H9 (cell line): ENCODE results near the gene ZFP36L1. TPM values are rescaled to one million over a fixed set of nuclear protein-coding genes. Genes with fewer than 3 reads are reported as not detected.

Experiments used
- DNase-seq: peaks from one replicate; pipeline ENCODE4 v3.0.0-alpha.2; 2017
- H2AFZ ChIP-seq: one replicate; pipeline ENCODE4 v1.6.1; 2013; ENCODE audit warnings: mild to moderate bottlenecking, low read length, control low read depth, moderate library complexity
- H2AK5ac ChIP-seq: 2 replicates; pipeline ENCODE4 v1.6.1; 2013; ENCODE audit warnings: low read length, control low read depth, mixed read lengths; ENCODE audit not compliant: insufficient read length
- H2BK120ac ChIP-seq: one replicate; pipeline ENCODE4 v1.6.1; 2013; ENCODE audit warnings: low read depth, mild to moderate bottlenecking, low read length, control low read depth, inconsistent platforms; ENCODE audit not compliant: poor library complexity, severe bottlenecking
- H2BK12ac ChIP-seq: 2 replicates; pipeline ENCODE4 v1.6.1; 2013; ENCODE audit warnings: low read length, control low read depth, mixed read lengths, low read depth; ENCODE audit not compliant: insufficient read length
- H2BK15ac ChIP-seq: 2 replicates; pipeline ENCODE4 v1.6.1; 2013; ENCODE audit warnings: low read depth, low read length, control low read depth
- H2BK20ac ChIP-seq: one replicate; pipeline ENCODE4 v1.6.1; 2013; ENCODE audit warnings: low read depth, mild to moderate bottlenecking, low read length, control low read depth, inconsistent platforms; ENCODE audit not compliant: poor library complexity, severe bottlenecking
- H2BK5ac ChIP-seq: 2 replicates; pipeline ENCODE4 v1.6.1; 2013; ENCODE audit warnings: low read length, control low read depth, mixed read lengths; ENCODE audit not compliant: insufficient read length
- H3K14ac ChIP-seq: 2 replicates; pipeline ENCODE4 v1.6.1; 2013; ENCODE audit warnings: low read length, control low read depth; ENCODE audit not compliant: insufficient read depth
- H3K18ac ChIP-seq: 2 replicates; pipeline ENCODE4 v1.6.1; 2013; ENCODE audit warnings: low read depth, mild to moderate bottlenecking, mixed read lengths, low read length, control low read depth; ENCODE audit not compliant: insufficient read length
- H3K23ac ChIP-seq: 2 replicates; pipeline ENCODE4 v1.6.1; 2013; ENCODE audit warnings: low read length, control low read depth, mixed read lengths, low read depth; ENCODE audit not compliant: insufficient read length
- H3K23me2 ChIP-seq: 2 replicates; pipeline ENCODE4 v1.6.1; 2013; ENCODE audit warnings: low read depth, mild to moderate bottlenecking, mixed read lengths, low read length, control low read depth; ENCODE audit not compliant: insufficient read length, poor library complexity, severe bottlenecking
- H3K27ac ChIP-seq: 2 replicates; pipeline ENCODE4 v1.5.1; 2013; ENCODE audit warnings: low read length, control low read depth, mixed read lengths, low read depth; ENCODE audit not compliant: insufficient read length
- H3K27me3 ChIP-seq: 2 replicates; pipeline ENCODE4 v1.6.1; 2013; ENCODE audit warnings: low read length, control low read depth, inconsistent platforms; ENCODE audit not compliant: insufficient read depth
- H3K4ac ChIP-seq: 2 replicates; pipeline ENCODE4 v1.6.1; 2013; ENCODE audit warnings: low read depth, mild to moderate bottlenecking, control low read depth, inconsistent platforms, low read length, moderate library complexity
- H3K4me1 ChIP-seq: 2 replicates; pipeline ENCODE4 v1.6.1; 2013; ENCODE audit warnings: low read length, control low read depth, inconsistent platforms; ENCODE audit not compliant: insufficient read depth
- H3K4me2 ChIP-seq: 2 replicates; pipeline ENCODE4 v1.6.1; 2013; ENCODE audit warnings: low read length, control low read depth, mixed read lengths; ENCODE audit not compliant: insufficient read length, insufficient read depth
- H3K56ac ChIP-seq: 2 replicates; pipeline ENCODE4 v1.6.1; 2013; ENCODE audit warnings: low read depth, mild to moderate bottlenecking, mixed read lengths, low read length, control low read depth; ENCODE audit not compliant: insufficient read length
- H3K79me1 ChIP-seq: 2 replicates; pipeline ENCODE4 v1.6.1; 2013; ENCODE audit warnings: low read depth, mild to moderate bottlenecking, moderate library complexity, low read length, control low read depth, inconsistent platforms; ENCODE audit not compliant: insufficient read depth, poor library complexity, severe bottlenecking
- H3K79me2 ChIP-seq: 2 replicates; pipeline ENCODE4 v1.6.1; 2013; ENCODE audit warnings: low read length, control low read depth, inconsistent platforms; ENCODE audit not compliant: insufficient read depth
- H3K9ac ChIP-seq: 2 replicates; pipeline ENCODE4 v1.6.1; 2013; ENCODE audit warnings: low read length, control low read depth, mixed read lengths; ENCODE audit not compliant: insufficient read length; ENCODE audit errors: extremely low read depth
- H3K9me3 ChIP-seq: one replicate; pipeline ENCODE4 v1.6.1; 2013; ENCODE audit warnings: low read depth, low read length, inconsistent platforms; ENCODE audit not compliant: control insufficient read depth
- H3T11ph ChIP-seq: one replicate; pipeline ENCODE4 v1.6.1; 2013; ENCODE audit warnings: mild to moderate bottlenecking, low read length, control low read depth, inconsistent platforms
- H4K20me1 ChIP-seq: one replicate; pipeline ENCODE4 v1.6.1; 2013; ENCODE audit not compliant: control insufficient read depth, insufficient read length, insufficient read depth
- H4K5ac ChIP-seq: 2 replicates; pipeline ENCODE4 v1.6.1; 2013; ENCODE audit warnings: low read depth, mild to moderate bottlenecking, mixed read lengths, low read length, control low read depth; ENCODE audit not compliant: insufficient read length
- H4K8ac ChIP-seq: replicated peaks from 2 replicates; pipeline ENCODE4 v1.6.1; 2013; ENCODE audit warnings: low read length, control low read depth, mixed read lengths, low read depth; ENCODE audit not compliant: insufficient read length
- H4K91ac ChIP-seq: 2 replicates; pipeline ENCODE4 v1.6.1; 2013; ENCODE audit warnings: low read depth, mild to moderate bottlenecking, moderate library complexity, mixed read lengths, low read length, control low read depth; ENCODE audit not compliant: insufficient read length
- H3K27ac Mint-ChIP-seq, 3 experiments: 2 replicates in 2 of 3; 3 replicates in 1 of 3; pipeline ENCODE4 v1.8.0; 2020 to 2021; ENCODE audit warnings: mixed read lengths in 3 of 3, mild to moderate bottlenecking in 1 of 3, moderate library complexity in 1 of 3
- H3K27me3 Mint-ChIP-seq: 2 replicates; pipeline ENCODE4 v1.8.0; 2021; ENCODE audit warnings: low read depth, mild to moderate bottlenecking, moderate library complexity, mixed read lengths
- H3K36me3 Mint-ChIP-seq, 3 experiments: 2 replicates in 2 of 3; 3 replicates in 1 of 3; pipeline ENCODE4 v1.8.0; 2020 to 2021; ENCODE audit warnings: low read depth in 3 of 3, mixed read lengths in 3 of 3; ENCODE audit not compliant: insufficient read depth in 1 of 3
- H3K4me1 Mint-ChIP-seq, 2 experiments: 2 replicates each; pipeline ENCODE4 v1.8.0; 2020; ENCODE audit warnings: mixed read lengths in 2 of 2
- H3K4me3 Mint-ChIP-seq, 2 experiments: 2 replicates in 1 of 2; 3 replicates in 1 of 2; pipeline ENCODE4 v1.8.0; 2020 to 2021; ENCODE audit warnings: mild to moderate bottlenecking in 2 of 2, mixed read lengths in 2 of 2, moderate library complexity in 1 of 2
- H3K9me3 Mint-ChIP-seq, 2 experiments: 2 replicates in 1 of 2; 3 replicates in 1 of 2; pipeline ENCODE4 v1.8.0; 2020; ENCODE audit warnings: mild to moderate bottlenecking in 2 of 2, mixed read lengths in 2 of 2, moderate library complexity in 1 of 2
- CTCF ChIP-seq: fragments of 200-600 bp; sonication (generic); conservative IDR thresholded peaks from 3 replicates; pipeline ENCODE4 v1.8.0; 2021; ENCODE audit warnings: antibody characterized with exemption, mild to moderate bottlenecking
- WGBS: extraction: QIAGEN DNeasy Blood & Tissue Kit; methylation state at CpG from one replicate; pipeline ENCODE4 v1.1.7; 2013; ENCODE audit warnings: missing lambda C conversion rate, low lambda C conversion rate, mixed read lengths; ENCODE audit not compliant: insufficient read length; ENCODE audit errors: extremely low coverage; 5-methylcytosine and 5-hydroxymethylcytosine counted together
- total RNA-seq: library from RNA; stranded (reverse); gene quantifications from 2 replicates; pipeline ENCODE4 v1.2.1, GENCODE V29; 2021

Gene ZFP36L1
- total RNA-seq, 1 experiment from 2014 or later, result 109 TPM

DNA sequence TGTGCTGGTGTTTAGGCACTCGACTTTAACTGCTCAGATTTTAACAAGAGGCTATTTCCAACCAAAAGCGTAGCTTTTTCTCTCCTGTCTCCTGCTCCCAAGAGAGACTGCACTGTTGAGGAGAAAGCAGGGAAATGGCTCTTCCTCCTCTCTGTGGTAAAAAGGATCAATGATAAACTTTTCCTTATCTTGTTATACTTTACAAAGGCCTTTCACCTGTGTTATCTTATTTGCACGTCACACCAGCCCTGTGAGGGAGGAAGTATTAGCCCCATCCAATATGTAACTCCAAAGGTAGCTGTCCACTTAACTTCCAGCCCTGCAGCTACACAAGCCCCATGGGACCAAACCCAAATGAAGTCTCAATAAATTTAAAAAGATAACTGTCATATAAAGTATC is 32.9 kb upstream of the ZFP36L1 start:
- Histone ChIP-seq H3K56ac (no peak overlapping the region), H4K5ac (no peak overlapping the region), H3K27ac (no peak overlapping the region), H2AK5ac (no peak overlapping the region), H3K9ac (no peak overlapping the region), H2BK20ac (no peak overlapping the region), H3K23ac (no peak overlapping the region), H3K79me2 (no peaks in the 10 kb centered on the region), H3K79me1 (no peaks in the 10 kb centered on the region), H3T11ph (no peak overlapping the region), H2BK12ac (no peak overlapping the region), H2BK5ac (no peak overlapping the region), H4K20me1 (no peaks in the 10 kb centered on the region), H3K4ac (no peak overlapping the region), H4K8ac (no peak overlapping the region), H3K4me1 (no peaks in the 10 kb centered on the region; the same call in 1 of the 2 replicates), H3K4me2 (no peak overlapping the region), H2AFZ (no peak overlapping the region), H3K14ac (no peak overlapping the region), H3K23me2 (no peaks in the 10 kb centered on the region), H3K27me3 (no peaks in the 10 kb centered on the region), H2BK120ac (no peak overlapping the region), H2BK15ac (no peak overlapping the region), H3K18ac (no peak overlapping the region), H3K9me3 (no peaks in the 10 kb centered on the region), H4K91ac (no peak overlapping the region)
- no peaks in the 10 kb centered on the region for H3K36me3 Mint-ChIP-seq
- no peak overlapping the region for H3K27ac Mint-ChIP-seq
- no CpG with 5 or more reads among the region's 3 CpGs for WGBS
- DNase-seq, result no peak
- peaks cover 2% of the 10 kb centered on the region in 2 experiments; a peak in 1 of 4 replicates for H3K4me1 Mint-ChIP-seq
- H3K27me3 Mint-ChIP-seq, result peaks cover 2% of the 10 kb centered on the region
- no peak for TF ChIP-seq CTCF
- H3K9me3 Mint-ChIP-seq, result peaks cover 0 to 4% of the 10 kb centered on the region in 2 experiments; a peak in 2 of 5 replicates
- no peak overlapping the region for H3K4me3 Mint-ChIP-seq
